Esophagus muscularis mucosa (tissue), 4 donors: ENCODE results near the gene VIL1. TPM values are rescaled to one million over a fixed set of nuclear protein-coding genes. Genes with fewer than 3 reads are reported as not detected.
A peak's percentile ranks its signal among the peaks of the same experiment; 100 is the strongest.

Experiments
- DNase-seq: peaks from one replicate; pipeline ENCODE4 v3.0.0-alpha.2; 2017; ENCODE audit errors: extremely low spot score
- H3K27ac ChIP-seq, 4 donors: fragments of 200-600 bp; sonication (generic); replicated peaks in 1 of 4; 1 replicate in 3 of 4; 2 replicates in 1 of 4; pipeline ENCODE4 v1.5.1; 2016 to 2019; ENCODE audit warnings: mild to moderate bottlenecking in 1 of 4
- H3K27me3 ChIP-seq, 4 donors: fragments of 200-600 bp; sonication (generic); one replicate each; pipeline versions ENCODE4 v1.5.1 to v1.6.0; 2016 to 2019
- H3K36me3 ChIP-seq, 4 donors: fragments of 200-600 bp; sonication (generic); one replicate each; pipeline ENCODE4 v1.5.1; 2016 to 2019
- H3K4me1 ChIP-seq, 4 donors: fragments of 200-600 bp; sonication (generic); one replicate each; pipeline ENCODE4 v1.5.1; 2016 to 2019
- H3K4me3 ChIP-seq, 4 donors: fragments of 200-600 bp; sonication (generic); 1 replicate in 2 of 4; 2 replicates in 2 of 4; pipeline ENCODE4 v1.5.1; 2016 to 2019; ENCODE audit warnings: mild to moderate bottlenecking in 4 of 4, moderate library complexity in 1 of 4
- H3K9me3 ChIP-seq, 4 donors: fragments of 200-600 bp; sonication (generic); 1 replicate in 3 of 4; 2 replicates in 1 of 4; pipeline ENCODE4 v1.5.1; 2016 to 2019
- CTCF ChIP-seq, 3 experiments: fragments of 200-600 bp in 2 of 3; fragments of 450-650 bp in 1 of 3; sonication (generic) in 2 of 3; IDR thresholded peaks; one replicate each; pipeline ENCODE4 v1.5.1; 2017 to 2019; ENCODE audit warnings: antibody characterized with exemption in 3 of 3, mild to moderate bottlenecking in 2 of 3, moderate library complexity in 1 of 3
- EP300 ChIP-seq: sonication (generic); formaldehyde crosslinking; IDR thresholded peaks from one replicate; pipeline ENCODE4 v1.6.1; 2017; ENCODE audit warnings: antibody characterized with exemption
- POLR2A ChIP-seq: fragments of 450-650 bp; IDR thresholded peaks from one replicate; pipeline ENCODE4 v1.6.1; 2017; ENCODE audit warnings: antibody characterized with exemption, moderate library complexity, mild to moderate bottlenecking, low read depth
- POLR2AphosphoS5 ChIP-seq, 2 donors: sonication (generic); formaldehyde crosslinking; IDR thresholded peaks; one replicate each; pipeline ENCODE4 v1.6.1; 2017; ENCODE audit warnings: antibody characterized with exemption in 2 of 2
- WGBS: methylation state at CpG from one replicate; pipeline ENCODE4 v1.1.5; 2018; 5-methylcytosine and 5-hydroxymethylcytosine counted together
- intact Hi-C: fragments of 100-400 bp; cut with DNase I; formaldehyde crosslinking; loops from one replicate; pipeline ENCODE4 v1.15.1; 2023
- total RNA-seq, 4 donors: library from RNA; depleted of rRNA; stranded (reverse); fragments of >200 nt; gene quantifications; one replicate each; pipeline versions ENCODE4 v1.1.0 to v1.2.1, GENCODE V29; 2016

Gene VIL1
- total RNA-seq, 4 donors from 2014 or later, result 0.86 TPM; not detected in 3

GRCh38 chr2:218395826-218396687 is 22.9 kb upstream of the VIL1 start:
- DNase-seq, result peak; percentile 97
- peak; percentile 88 to 90 for TF ChIP-seq POLR2AphosphoS5 (IDR thresholded peaks at IDR 0.05)
- peak; percentile 94 to 98 (median 97) for TF ChIP-seq CTCF (IDR thresholded peaks at IDR 0.05)
- peak; percentile 23 for TF ChIP-seq POLR2A
- no peak for TF ChIP-seq EP300
- H3K9me3 ChIP-seq, result no peaks in the 10 kb centered on the region
- peak overlapping the region; percentile 88 to 96 (median 93) for H3K4me3 ChIP-seq
- H3K4me1 ChIP-seq, result peaks cover 17 to 41% (median 37%) of the 10 kb centered on the region in 4 donors
- H3K36me3 ChIP-seq, result peaks cover 0 to under 1% (median 0%) of the 10 kb centered on the region in 4 donors
- peak overlapping the region; percentile 98 to 100 (median 100) for H3K27ac ChIP-seq
- WGBS, result 2% methylated on average over 33 of the region's 57 CpGs
- no peaks in the 10 kb centered on the region for H3K27me3 ChIP-seq
- intact Hi-C loops, result loop anchor here (2.0 to 5.0 kb wide), 2 partner anchors 105 to 124 kb away; partner anchors contain the start of genes AAMP and PNKD

- H3K27me3 ChIP-seq, result no peaks in the 10 kb centered on the region
- H3K9me3 ChIP-seq, result no peaks in the 10 kb centered on the region
- peaks cover 25 to 50% (median 45%) of the 10 kb centered on the region in 4 donors for H3K4me1 ChIP-seq
- H3K36me3 ChIP-seq, result peaks cover 0 to 9% (median 6%) of the 10 kb centered on the region in 4 donors
- DNase-seq, result peak; percentile 95
- peak overlapping the region; percentile 88 to 96 (median 93) for H3K4me3 ChIP-seq
- 5% methylated on average over 25 of the region's 27 CpGs for WGBS
- TF ChIP-seq CTCF (IDR thresholded peaks at IDR 0.05) (no peak), POLR2AphosphoS5 (IDR thresholded peaks at IDR 0.05) (no peak), POLR2A (no peak), EP300 (no peak)
- intact Hi-C loops, result loop anchor here (2.0 to 5.0 kb wide), 2 partner anchors 106 to 125 kb away; partner anchors contain the start of genes AAMP and PNKD
- peak overlapping the region; percentile 98 to 100 (median 100) for H3K27ac ChIP-seq
Measured at GRCh38 chr2:218396688-218397462, 22.0 kb upstream of the VIL1 start.

- TF ChIP-seq POLR2AphosphoS5 (IDR thresholded peaks at IDR 0.05) (no peak), EP300 (no peak), POLR2A (no peak), CTCF (IDR thresholded peaks at IDR 0.05) (no peak)
- peak overlapping the region; percentile 88 to 96 (median 93) for H3K4me3 ChIP-seq
- no peaks in the 10 kb centered on the region for H3K9me3 ChIP-seq
- peaks cover 30 to 55% (median 50%) of the 10 kb centered on the region in 4 donors for H3K4me1 ChIP-seq
- DNase-seq, result no peak
- H3K27me3 ChIP-seq, result no peaks in the 10 kb centered on the region
- H3K36me3 ChIP-seq, result peaks cover 5 to 14% (median 12%) of the 10 kb centered on the region in 4 donors
- peak overlapping the region; percentile 98 to 100 (median 100) for H3K27ac ChIP-seq
- whole genome bisulfite sequencing, result 12% methylated on average over 12 of the region's 12 CpGs
- intact Hi-C loops, result loop anchor here (2.0 to 5.0 kb wide), 2 partner anchors 107 to 125 kb away; partner anchors contain the start of genes AAMP and PNKD
Measured at GRCh38 chr2:218397463-218397819, 21.5 kb upstream of the VIL1 start.

- TF ChIP-seq EP300 (no peak), POLR2A (no peak), CTCF (IDR thresholded peaks at IDR 0.05) (no peak), POLR2AphosphoS5 (IDR thresholded peaks at IDR 0.05) (peak; percentile 17 to 56)
- Histone ChIP-seq H3K9me3 (no peaks in the 10 kb centered on the region), H3K4me1 (peaks cover 34 to 60% (median 55%) of the 10 kb centered on the region in 4 donors), H3K27me3 (no peaks in the 10 kb centered on the region), H3K36me3 (peaks cover 8 to 19% (median 17%) of the 10 kb centered on the region in 4 donors), H3K4me3 (peak overlapping the region; percentile 88 to 96 (median 93)), H3K27ac (peak overlapping the region; percentile 98 to 100 (median 100))
- no peak for DNase-seq
- 2% methylated on average over 23 of the region's 35 CpGs for WGBS
- intact Hi-C loops, result loop anchor here (2.0 to 5.0 kb wide), 2 partner anchors 107 to 126 kb away; partner anchors contain the start of genes AAMP and PNKD
Measured at GRCh38 chr2:218397820-218398436, 21.0 kb upstream of the VIL1 start.
